Calu3 (cell line): ENCODE results near the gene MCUB. TPM values are rescaled to one million over a fixed set of nuclear protein-coding genes. Genes with fewer than 3 reads are reported as not detected.

Source experiments
- BruUV-seq: library from RNA; stranded (reverse); fragments of 400-500 nt; replicated peaks from 2 replicates; lab custom pipeline; 2021; lab: Mats Ljungman, UMichigan
- CTCF ChIA-PET: fragments of 300-600 bp; sonication (Branson Sonifier 250); formaldehyde crosslinking; loops from one replicate; lab custom pipeline; 2022; ENCODE audit warnings: antibody characterized with exemption; lab: Charles Lee
- DNase-seq: peaks from one replicate; pipeline ENCODE4 v3.0.0; 2022
- H3K27ac Mint-ChIP-seq: one replicate; pipeline ENCODE4 v1.8.0; 2022; ENCODE audit warnings: mixed read lengths; ENCODE audit not compliant: unreplicated experiment
- H3K27me3 Mint-ChIP-seq: one replicate; pipeline ENCODE4 v1.8.0; 2022; ENCODE audit warnings: mixed read lengths; ENCODE audit not compliant: unreplicated experiment
- H3K36me3 Mint-ChIP-seq: one replicate; pipeline ENCODE4 v1.8.0; 2022; ENCODE audit warnings: mild to moderate bottlenecking, moderate library complexity, mixed read lengths; ENCODE audit not compliant: insufficient read depth, unreplicated experiment
- H3K4me1 Mint-ChIP-seq: one replicate; pipeline ENCODE4 v1.8.0; 2022; ENCODE audit warnings: mild to moderate bottlenecking, low read depth, mixed read lengths; ENCODE audit not compliant: unreplicated experiment
- H3K4me3 Mint-ChIP-seq: one replicate; pipeline ENCODE4 v1.8.0; 2022; ENCODE audit warnings: mild to moderate bottlenecking, low read depth, moderate library complexity, mixed read lengths; ENCODE audit not compliant: unreplicated experiment
- H3K9me3 Mint-ChIP-seq: one replicate; pipeline ENCODE4 v1.8.0; 2022; ENCODE audit warnings: low read depth, mixed read lengths; ENCODE audit not compliant: unreplicated experiment
- CTCF ChIP-seq: fragments of 200-600 bp; IDR thresholded peaks from one replicate; pipeline ENCODE4 v1.8.0; 2022; ENCODE audit warnings: antibody characterized with exemption; ENCODE audit not compliant: unreplicated experiment
- intact Hi-C: fragments of 100-400 bp; cut with micrococcal nuclease; formaldehyde crosslinking; loops from one replicate; pipeline ENCODE4 v1.10.0; 2022; ENCODE audit not compliant: unreplicated experiment
- total RNA-seq: library from RNA; stranded (reverse); gene quantifications from 2 replicates; pipeline ENCODE4 v1.2.3, GENCODE V29; 2022

The MCUB gene
- total RNA-seq, 1 experiment from 2014 or later: 11.8 TPM

GRCh38 chr4:109713500-109713899 is 153.5 kb downstream of the MCUB start:
- no peak for TF ChIP-seq CTCF
- no peak for DNase-seq
- Mint-ChIP-seq H3K9me3 (no peaks in the 10 kb centered on the region), H3K36me3 (peaks cover 7% of the 10 kb centered on the region), H3K27ac (no peak overlapping the region), H3K4me3 (no peak overlapping the region), H3K4me1 (no peaks in the 10 kb centered on the region), H3K27me3 (no peaks in the 10 kb centered on the region)
- no TSS peak for BruUV-seq
- intact Hi-C loops: no loop called here
- CTCF ChIA-PET: no interaction called here

GRCh38 chr4:109718759-109719158 is 158.7 kb downstream of the MCUB start:
- no TSS peak for BruUV-seq
- Mint-ChIP-seq H3K4me3 (no peak overlapping the region), H3K36me3 (no peaks in the 10 kb centered on the region), H3K27me3 (no peaks in the 10 kb centered on the region), H3K9me3 (peaks cover 6% of the 10 kb centered on the region), H3K4me1 (peaks cover 11% of the 10 kb centered on the region), H3K27ac (no peak overlapping the region)
- CTCF ChIA-PET: no interaction called here
- intact Hi-C loops: no loop called here
- DNase-seq: no peak
- TF ChIP-seq CTCF: no peak

GRCh38 chr4:109719604-109720003 is 159.6 kb downstream of the MCUB start:
- no peaks in the 10 kb centered on the region for H3K36me3 Mint-ChIP-seq
- peaks cover 6% of the 10 kb centered on the region for H3K9me3 Mint-ChIP-seq
- TF ChIP-seq CTCF: no peak
- DNase-seq: no peak
- H3K4me3 Mint-ChIP-seq: no peak overlapping the region
- peaks cover 11% of the 10 kb centered on the region for H3K4me1 Mint-ChIP-seq
- CTCF ChIA-PET: no interaction called here
- no peaks in the 10 kb centered on the region for H3K27me3 Mint-ChIP-seq
- BruUV-seq: no TSS peak
- no peak overlapping the region for H3K27ac Mint-ChIP-seq
- intact Hi-C loops: no loop called here

GRCh38 chr4:109721033-109721432 is 161.0 kb downstream of the MCUB start:
- CTCF ChIA-PET: interaction anchor here (0.8 kb wide), 1 partner anchor 18 kb away, joined by 8 read pairs; the partner anchor contains the start of gene CASP6

More at GRCh38 chr4:109721033-109721432, 161.0 kb downstream of the MCUB start:
- peaks cover 6% of the 10 kb centered on the region for H3K9me3 Mint-ChIP-seq
- peaks cover 17% of the 10 kb centered on the region for H3K4me1 Mint-ChIP-seq
- H3K36me3 Mint-ChIP-seq: no peaks in the 10 kb centered on the region
- H3K27ac Mint-ChIP-seq: no peak overlapping the region
- intact Hi-C loops: no loop called here
- no peak for DNase-seq
- H3K27me3 Mint-ChIP-seq: no peaks in the 10 kb centered on the region
- no TSS peak for BruUV-seq
- no peak for TF ChIP-seq CTCF
- no peak overlapping the region for H3K4me3 Mint-ChIP-seq
